H9 (cell line): Measurements from ENCODE around the gene FNDC3B. TPM values are rescaled to one million over a fixed set of nuclear protein-coding genes. Genes with fewer than 3 reads are reported as not detected.

ENCODE experiments used
- DNase-seq: peaks from one replicate; pipeline ENCODE4 v3.0.0-alpha.2; 2017
- H2AFZ ChIP-seq: one replicate; pipeline ENCODE4 v1.6.1; 2013; ENCODE audit warnings: mild to moderate bottlenecking, low read length, control low read depth, moderate library complexity
- H2AK5ac ChIP-seq: 2 replicates; pipeline ENCODE4 v1.6.1; 2013; ENCODE audit warnings: low read length, control low read depth, mixed read lengths; ENCODE audit not compliant: insufficient read length
- H2BK120ac ChIP-seq: one replicate; pipeline ENCODE4 v1.6.1; 2013; ENCODE audit warnings: low read depth, mild to moderate bottlenecking, low read length, control low read depth, inconsistent platforms; ENCODE audit not compliant: poor library complexity, severe bottlenecking
- H2BK12ac ChIP-seq: 2 replicates; pipeline ENCODE4 v1.6.1; 2013; ENCODE audit warnings: low read length, control low read depth, mixed read lengths, low read depth; ENCODE audit not compliant: insufficient read length
- H2BK15ac ChIP-seq: 2 replicates; pipeline ENCODE4 v1.6.1; 2013; ENCODE audit warnings: low read depth, low read length, control low read depth
- H2BK20ac ChIP-seq: one replicate; pipeline ENCODE4 v1.6.1; 2013; ENCODE audit warnings: low read depth, mild to moderate bottlenecking, low read length, control low read depth, inconsistent platforms; ENCODE audit not compliant: poor library complexity, severe bottlenecking
- H2BK5ac ChIP-seq: 2 replicates; pipeline ENCODE4 v1.6.1; 2013; ENCODE audit warnings: low read length, control low read depth, mixed read lengths; ENCODE audit not compliant: insufficient read length
- H3K14ac ChIP-seq: 2 replicates; pipeline ENCODE4 v1.6.1; 2013; ENCODE audit warnings: low read length, control low read depth; ENCODE audit not compliant: insufficient read depth
- H3K18ac ChIP-seq: 2 replicates; pipeline ENCODE4 v1.6.1; 2013; ENCODE audit warnings: low read depth, mild to moderate bottlenecking, mixed read lengths, low read length, control low read depth; ENCODE audit not compliant: insufficient read length
- H3K23ac ChIP-seq: 2 replicates; pipeline ENCODE4 v1.6.1; 2013; ENCODE audit warnings: low read length, control low read depth, mixed read lengths, low read depth; ENCODE audit not compliant: insufficient read length
- H3K23me2 ChIP-seq: 2 replicates; pipeline ENCODE4 v1.6.1; 2013; ENCODE audit warnings: low read depth, mild to moderate bottlenecking, mixed read lengths, low read length, control low read depth; ENCODE audit not compliant: insufficient read length, poor library complexity, severe bottlenecking
- H3K27ac ChIP-seq: 2 replicates; pipeline ENCODE4 v1.5.1; 2013; ENCODE audit warnings: low read length, control low read depth, mixed read lengths, low read depth; ENCODE audit not compliant: insufficient read length
- H3K27me3 ChIP-seq: 2 replicates; pipeline ENCODE4 v1.6.1; 2013; ENCODE audit warnings: low read length, control low read depth, inconsistent platforms; ENCODE audit not compliant: insufficient read depth
- H3K4ac ChIP-seq: 2 replicates; pipeline ENCODE4 v1.6.1; 2013; ENCODE audit warnings: low read depth, mild to moderate bottlenecking, control low read depth, inconsistent platforms, low read length, moderate library complexity
- H3K4me1 ChIP-seq: 2 replicates; pipeline ENCODE4 v1.6.1; 2013; ENCODE audit warnings: low read length, control low read depth, inconsistent platforms; ENCODE audit not compliant: insufficient read depth
- H3K4me2 ChIP-seq: 2 replicates; pipeline ENCODE4 v1.6.1; 2013; ENCODE audit warnings: low read length, control low read depth, mixed read lengths; ENCODE audit not compliant: insufficient read length, insufficient read depth
- H3K56ac ChIP-seq: 2 replicates; pipeline ENCODE4 v1.6.1; 2013; ENCODE audit warnings: low read depth, mild to moderate bottlenecking, mixed read lengths, low read length, control low read depth; ENCODE audit not compliant: insufficient read length
- H3K79me1 ChIP-seq: 2 replicates; pipeline ENCODE4 v1.6.1; 2013; ENCODE audit warnings: low read depth, mild to moderate bottlenecking, moderate library complexity, low read length, control low read depth, inconsistent platforms; ENCODE audit not compliant: insufficient read depth, poor library complexity, severe bottlenecking
- H3K79me2 ChIP-seq: 2 replicates; pipeline ENCODE4 v1.6.1; 2013; ENCODE audit warnings: low read length, control low read depth, inconsistent platforms; ENCODE audit not compliant: insufficient read depth
- H3K9ac ChIP-seq: 2 replicates; pipeline ENCODE4 v1.6.1; 2013; ENCODE audit warnings: low read length, control low read depth, mixed read lengths; ENCODE audit not compliant: insufficient read length; ENCODE audit errors: extremely low read depth
- H3K9me3 ChIP-seq: one replicate; pipeline ENCODE4 v1.6.1; 2013; ENCODE audit warnings: low read depth, low read length, inconsistent platforms; ENCODE audit not compliant: control insufficient read depth
- H3T11ph ChIP-seq: one replicate; pipeline ENCODE4 v1.6.1; 2013; ENCODE audit warnings: mild to moderate bottlenecking, low read length, control low read depth, inconsistent platforms
- H4K20me1 ChIP-seq: one replicate; pipeline ENCODE4 v1.6.1; 2013; ENCODE audit not compliant: control insufficient read depth, insufficient read length, insufficient read depth
- H4K5ac ChIP-seq: 2 replicates; pipeline ENCODE4 v1.6.1; 2013; ENCODE audit warnings: low read depth, mild to moderate bottlenecking, mixed read lengths, low read length, control low read depth; ENCODE audit not compliant: insufficient read length
- H4K8ac ChIP-seq: replicated peaks from 2 replicates; pipeline ENCODE4 v1.6.1; 2013; ENCODE audit warnings: low read length, control low read depth, mixed read lengths, low read depth; ENCODE audit not compliant: insufficient read length
- H4K91ac ChIP-seq: 2 replicates; pipeline ENCODE4 v1.6.1; 2013; ENCODE audit warnings: low read depth, mild to moderate bottlenecking, moderate library complexity, mixed read lengths, low read length, control low read depth; ENCODE audit not compliant: insufficient read length
- H3K27ac Mint-ChIP-seq, 3 experiments: 2 replicates in 2 of 3; 3 replicates in 1 of 3; pipeline ENCODE4 v1.8.0; 2020 to 2021; ENCODE audit warnings: mixed read lengths in 3 of 3, mild to moderate bottlenecking in 1 of 3, moderate library complexity in 1 of 3
- H3K27me3 Mint-ChIP-seq: 2 replicates; pipeline ENCODE4 v1.8.0; 2021; ENCODE audit warnings: low read depth, mild to moderate bottlenecking, moderate library complexity, mixed read lengths
- H3K36me3 Mint-ChIP-seq, 3 experiments: 2 replicates in 2 of 3; 3 replicates in 1 of 3; pipeline ENCODE4 v1.8.0; 2020 to 2021; ENCODE audit warnings: low read depth in 3 of 3, mixed read lengths in 3 of 3; ENCODE audit not compliant: insufficient read depth in 1 of 3
- H3K4me1 Mint-ChIP-seq, 2 experiments: 2 replicates each; pipeline ENCODE4 v1.8.0; 2020; ENCODE audit warnings: mixed read lengths in 2 of 2
- H3K4me3 Mint-ChIP-seq, 2 experiments: 2 replicates in 1 of 2; 3 replicates in 1 of 2; pipeline ENCODE4 v1.8.0; 2020 to 2021; ENCODE audit warnings: mild to moderate bottlenecking in 2 of 2, mixed read lengths in 2 of 2, moderate library complexity in 1 of 2
- H3K9me3 Mint-ChIP-seq, 2 experiments: 2 replicates in 1 of 2; 3 replicates in 1 of 2; pipeline ENCODE4 v1.8.0; 2020; ENCODE audit warnings: mild to moderate bottlenecking in 2 of 2, mixed read lengths in 2 of 2, moderate library complexity in 1 of 2
- CTCF ChIP-seq: fragments of 200-600 bp; sonication (generic); conservative IDR thresholded peaks from 3 replicates; pipeline ENCODE4 v1.8.0; 2021; ENCODE audit warnings: antibody characterized with exemption, mild to moderate bottlenecking
- WGBS: extraction: QIAGEN DNeasy Blood & Tissue Kit; methylation state at CpG from one replicate; pipeline ENCODE4 v1.1.7; 2013; ENCODE audit warnings: missing lambda C conversion rate, low lambda C conversion rate, mixed read lengths; ENCODE audit not compliant: insufficient read length; ENCODE audit errors: extremely low coverage; 5-methylcytosine and 5-hydroxymethylcytosine counted together
- total RNA-seq: library from RNA; stranded (reverse); gene quantifications from 2 replicates; pipeline ENCODE4 v1.2.1, GENCODE V29; 2021

Gene FNDC3B
- total RNA-seq, 1 experiment from 2014 or later: 43.8 TPM

- H3K14ac ChIP-seq: no peak overlapping the region
- H3T11ph ChIP-seq: no peak overlapping the region
- no peak overlapping the region for H4K8ac ChIP-seq
- no peak overlapping the region for H2BK20ac ChIP-seq
- H3K79me1 ChIP-seq: no peaks in the 10 kb centered on the region
- no peak overlapping the region for H2BK15ac ChIP-seq
- H3K9me3 ChIP-seq: no peaks in the 10 kb centered on the region
- H2AFZ ChIP-seq: no peak overlapping the region
- H3K27ac ChIP-seq: no peak overlapping the region
- H2BK5ac ChIP-seq: no peak overlapping the region
- H4K5ac ChIP-seq: no peak overlapping the region
- DNase-seq: no peak
- H3K23ac ChIP-seq: no peak overlapping the region
- no peak overlapping the region for H3K4me2 ChIP-seq
- H4K20me1 ChIP-seq: no peaks in the 10 kb centered on the region
- TF ChIP-seq CTCF: no peak
- no peak overlapping the region for H2BK12ac ChIP-seq
- no peak overlapping the region for H2BK120ac ChIP-seq
- no peaks in the 10 kb centered on the region; the same call in 1 of the 2 replicates for H3K79me2 ChIP-seq
- no peak overlapping the region for H3K18ac ChIP-seq
- peaks cover 8 to 11% (median 9%) of the 10 kb centered on the region in 3 experiments; a peak in 5 of 7 replicates for H3K36me3 Mint-ChIP-seq
- no peak overlapping the region for H3K4me3 Mint-ChIP-seq
- no peak overlapping the region for H2AK5ac ChIP-seq
- no peak overlapping the region for H4K91ac ChIP-seq
- no peak overlapping the region for H3K9ac ChIP-seq
- peaks cover 9 to 22% of the 10 kb centered on the region in 2 experiments for H3K4me1 Mint-ChIP-seq
- H3K27me3 ChIP-seq: no peaks in the 10 kb centered on the region
- WGBS: no CpG with 5 or more reads among the region's 3 CpGs
- H3K4ac ChIP-seq: no peak overlapping the region
- H3K23me2 ChIP-seq: no peaks in the 10 kb centered on the region
- H3K27ac Mint-ChIP-seq: no peak overlapping the region; a peak in 1 of 7 replicates
- no peak overlapping the region for H3K56ac ChIP-seq
- no peaks in the 10 kb centered on the region for H3K27me3 Mint-ChIP-seq
- peaks cover 2% of the 10 kb centered on the region; the same call in 1 of the 2 replicates for H3K4me1 ChIP-seq
- no peaks in the 10 kb centered on the region for H3K9me3 Mint-ChIP-seq
Observed at GRCh38 chr3:172232579-172233212, 193.3 kb downstream of the FNDC3B start.
